Upper lobe of left lung (tissue), 6 donors: ENCODE results near the gene ZNF524. TPM values are rescaled to one million over a fixed set of nuclear protein-coding genes. Genes with fewer than 3 reads are reported as not detected.

Experiments used
- ATAC-seq, 2 donors: fragments of 200-7000 bp; cut with Tn5 transposase; one replicate each; pipeline ENCODE4 v1.9.1; 2022; ENCODE audit warnings: mild to moderate bottlenecking in 2 of 2, moderate library complexity in 2 of 2; ENCODE audit not compliant: low FRiP score in 2 of 2
- DNase-seq, 2 donors: peaks; one replicate each; pipeline ENCODE4 v3.0.0-alpha.2; 2019 to 2020
- H3K27ac ChIP-seq, 4 donors: fragments of 200-600 bp; sonication (generic); one replicate each; pipeline ENCODE4 v1.5.1; 2016 to 2019
- H3K27me3 ChIP-seq, 4 donors: fragments of 200-600 bp; sonication (generic); one replicate each; pipeline ENCODE4 v1.5.1; 2017 to 2019
- H3K36me3 ChIP-seq, 4 donors: fragments of 200-600 bp; sonication (generic); one replicate each; pipeline ENCODE4 v1.5.1; 2016 to 2019
- H3K4me1 ChIP-seq, 4 donors: fragments of 200-600 bp; sonication (generic); one replicate each; pipeline ENCODE4 v1.5.1; 2018 to 2019
- H3K4me3 ChIP-seq, 4 donors: fragments of 200-600 bp; sonication (generic); one replicate each; pipeline ENCODE4 v1.5.1; 2017 to 2019; ENCODE audit warnings: mild to moderate bottlenecking in 2 of 4, moderate library complexity in 1 of 4
- H3K9me3 ChIP-seq, 4 donors: fragments of 200-600 bp; sonication (generic); one replicate each; pipeline ENCODE4 v1.5.1; 2018 to 2019
- EP300 ChIP-seq, 4 donors: sonication (generic); formaldehyde crosslinking; IDR thresholded peaks; one replicate each; pipeline ENCODE4 v1.5.1; 2017; ENCODE audit warnings: antibody characterized with exemption in 4 of 4, control low read depth in 2 of 4
- POLR2A ChIP-seq, 4 donors: fragments of 450-650 bp; IDR thresholded peaks; one replicate each; pipeline ENCODE4 v1.5.1; 2016 to 2017; ENCODE audit warnings: antibody characterized with exemption in 4 of 4, mild to moderate bottlenecking in 2 of 4
- POLR2AphosphoS5 ChIP-seq, 2 donors: sonication (generic); formaldehyde crosslinking; IDR thresholded peaks; one replicate each; pipeline ENCODE4 v1.5.1; 2017; ENCODE audit warnings: antibody characterized with exemption in 2 of 2
- WGBS, 2 donors: methylation state at CpG; one replicate each; pipeline ENCODE4 v1.1.5; 2017 to 2018; 5-methylcytosine and 5-hydroxymethylcytosine counted together
- total RNA-seq, 6 donors: library from RNA; depleted of rRNA in 4 of 6; stranded (reverse); fragments of >200 nt in 4 of 6; gene quantifications; one replicate each; pipeline versions ENCODE4 v1.1.0 to v1.2.1, GENCODE V29; 2016 to 2021
- TF ChIP-seq, protein P1 (sequence below), 6 experiments: fragments of 450-650 bp in 4 of 6; fragments of 200-600 bp in 2 of 6; sonication (generic) in 2 of 6; IDR thresholded peaks; one replicate each; pipeline ENCODE4 v1.5.1; 2016 to 2019; ENCODE audit warnings: antibody characterized with exemption in 6 of 6
- donor health status: DM: no; HTN: no; CAD: no; lungs with moderate emphysema.
- donor health status: DM: no; HTN: yes; CAD: no; lungs with severe emphysema.

ZNF524 gene
- total RNA-seq, 6 donors from 2014 or later, result 19.9 to 58.7 (median 34.9) TPM

DNA sequence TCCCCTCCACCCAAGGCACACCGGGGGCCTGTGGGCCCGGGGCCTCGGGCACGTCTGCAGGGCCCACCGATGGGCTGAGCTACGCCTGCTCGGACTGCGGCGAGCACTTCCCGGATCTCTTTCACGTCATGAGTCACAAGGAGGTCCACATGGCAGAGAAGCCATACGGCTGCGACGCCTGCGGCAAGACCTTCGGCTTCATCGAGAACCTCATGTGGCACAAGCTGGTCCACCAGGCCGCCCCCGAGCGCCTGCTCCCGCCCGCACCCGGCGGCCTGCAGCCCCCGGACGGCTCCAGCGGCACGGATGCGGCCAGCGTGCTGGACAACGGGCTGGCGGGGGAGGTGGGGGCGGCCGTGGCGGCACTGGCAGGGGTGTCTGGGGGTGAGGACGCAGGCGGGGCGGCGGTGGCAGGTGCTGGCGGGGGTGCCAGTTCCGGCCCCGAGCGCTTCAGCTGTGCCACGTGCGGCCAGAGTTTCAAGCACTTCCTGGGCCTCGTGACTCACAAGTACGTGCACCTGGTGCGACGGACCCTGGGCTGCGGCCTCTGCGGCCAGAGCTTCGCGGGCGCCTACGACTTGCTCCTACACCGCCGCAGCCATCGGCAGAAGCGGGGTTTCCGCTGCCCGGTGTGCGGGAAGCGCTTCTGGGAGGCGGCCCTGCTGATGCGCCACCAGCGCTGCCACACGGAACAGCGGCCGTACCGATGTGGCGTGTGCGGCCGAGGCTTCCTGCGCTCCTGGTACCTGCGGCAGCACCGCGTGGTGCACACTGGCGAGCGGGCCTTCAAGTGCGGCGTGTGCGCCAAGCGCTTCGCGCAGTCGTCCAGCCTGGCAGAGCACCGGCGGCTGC lies 15.7 kb downstream of the ZNF524 start:
- H3K4me3 ChIP-seq, result no peak overlapping the region
- H3K27ac ChIP-seq, result no peak overlapping the region
- peak in 1 of 2 donors; percentile 83 for DNase-seq
- no peak for ATAC-seq
- H3K27me3 ChIP-seq, result no peaks in the 10 kb centered on the region
- 95 to 98% methylated on average over 47 to 66 of the region's 88 CpGs for WGBS, 2 donors
- H3K36me3 ChIP-seq, result peaks cover 14 to 49% (median 34%) of the 10 kb centered on the region in 4 donors
- TF ChIP-seq EP300 (IDR thresholded peaks at IDR 0.05), result no peak
- peaks cover 19 to 39% (median 28%) of the 10 kb centered on the region in 4 donors for H3K4me1 ChIP-seq
- H3K9me3 ChIP-seq, result no peaks in the 10 kb centered on the region

DNA sequence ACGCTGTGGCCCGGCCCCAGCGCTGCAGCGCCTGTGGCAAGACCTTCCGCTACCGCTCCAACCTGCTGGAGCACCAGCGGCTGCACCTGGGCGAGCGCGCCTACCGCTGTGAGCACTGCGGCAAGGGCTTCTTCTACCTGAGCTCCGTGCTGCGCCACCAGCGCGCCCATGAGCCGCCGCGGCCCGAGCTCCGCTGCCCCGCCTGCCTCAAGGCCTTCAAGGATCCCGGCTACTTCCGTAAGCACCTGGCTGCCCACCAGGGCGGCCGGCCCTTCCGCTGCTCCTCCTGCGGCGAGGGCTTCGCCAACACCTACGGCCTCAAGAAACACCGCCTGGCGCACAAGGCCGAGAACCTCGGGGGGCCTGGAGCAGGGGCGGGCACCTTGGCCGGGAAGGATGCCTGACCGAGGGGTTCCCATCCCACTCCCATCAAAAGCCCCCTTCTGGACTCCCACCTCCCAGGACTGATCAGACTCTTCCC lies 16.3 kb downstream of the ZNF524 start:
- H3K36me3 ChIP-seq, result peaks cover 14 to 52% (median 36%) of the 10 kb centered on the region in 4 donors
- no peak overlapping the region for H3K4me3 ChIP-seq
- WGBS, 2 donors, result 92 to 98% methylated on average over 32 to 35 of the region's 38 CpGs
- ATAC-seq (no peak), DNase-seq (peak in 1 of 2 donors; percentile 85)
- no peaks in the 10 kb centered on the region for H3K9me3 ChIP-seq
- no peak overlapping the region for H3K27ac ChIP-seq
- no peak for TF ChIP-seq EP300 (IDR thresholded peaks at IDR 0.05)
- TF ChIP-seq, protein P1, sequence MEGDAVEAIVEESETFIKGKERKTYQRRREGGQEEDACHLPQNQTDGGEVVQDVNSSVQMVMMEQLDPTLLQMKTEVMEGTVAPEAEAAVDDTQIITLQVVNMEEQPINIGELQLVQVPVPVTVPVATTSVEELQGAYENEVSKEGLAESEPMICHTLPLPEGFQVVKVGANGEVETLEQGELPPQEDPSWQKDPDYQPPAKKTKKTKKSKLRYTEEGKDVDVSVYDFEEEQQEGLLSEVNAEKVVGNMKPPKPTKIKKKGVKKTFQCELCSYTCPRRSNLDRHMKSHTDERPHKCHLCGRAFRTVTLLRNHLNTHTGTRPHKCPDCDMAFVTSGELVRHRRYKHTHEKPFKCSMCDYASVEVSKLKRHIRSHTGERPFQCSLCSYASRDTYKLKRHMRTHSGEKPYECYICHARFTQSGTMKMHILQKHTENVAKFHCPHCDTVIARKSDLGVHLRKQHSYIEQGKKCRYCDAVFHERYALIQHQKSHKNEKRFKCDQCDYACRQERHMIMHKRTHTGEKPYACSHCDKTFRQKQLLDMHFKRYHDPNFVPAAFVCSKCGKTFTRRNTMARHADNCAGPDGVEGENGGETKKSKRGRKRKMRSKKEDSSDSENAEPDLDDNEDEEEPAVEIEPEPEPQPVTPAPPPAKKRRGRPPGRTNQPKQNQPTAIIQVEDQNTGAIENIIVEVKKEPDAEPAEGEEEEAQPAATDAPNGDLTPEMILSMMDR (IDR thresholded peaks at IDR 0.05), result no peak
- no peak for TF ChIP-seq POLR2AphosphoS5 (IDR thresholded peaks at IDR 0.05)
- no peak for TF ChIP-seq POLR2A (IDR thresholded peaks at IDR 0.05)
- H3K4me1 ChIP-seq, result peaks cover 21 to 39% (median 27%) of the 10 kb centered on the region in 4 donors
- H3K27me3 ChIP-seq, result no peaks in the 10 kb centered on the region

DNA sequence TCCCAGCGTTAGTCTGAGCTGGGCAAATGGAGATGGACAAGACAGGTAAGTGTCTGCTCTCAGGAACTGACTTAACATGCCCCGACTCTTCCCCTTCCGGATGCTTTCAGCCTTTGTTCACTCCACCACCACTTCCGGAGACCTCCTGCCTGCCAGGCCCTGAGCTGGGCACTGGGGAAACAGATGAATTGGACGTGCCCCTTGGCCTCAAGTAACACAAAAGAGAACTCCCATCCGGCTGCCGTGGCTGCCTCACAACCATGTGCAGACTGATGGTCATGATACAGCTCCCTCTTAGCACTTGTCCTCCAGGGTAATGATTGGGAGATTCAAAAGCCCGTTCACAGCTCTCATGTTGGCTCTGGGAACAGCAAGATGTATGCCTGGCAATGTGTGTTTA lies 17.3 kb downstream of the ZNF524 start:
- Histone ChIP-seq H3K4me1 (peaks cover 15 to 30% (median 22%) of the 10 kb centered on the region in 4 donors), H3K36me3 (peaks cover 16 to 62% (median 39%) of the 10 kb centered on the region in 4 donors), H3K9me3 (no peaks in the 10 kb centered on the region), H3K4me3 (no peak overlapping the region), H3K27me3 (no peaks in the 10 kb centered on the region), H3K27ac (peak overlapping the region in 1 of 4 donors; percentile 64)
- WGBS, 2 donors, result 78 to 87% methylated on average over 6 to 8 of the region's 8 CpGs
- TF ChIP-seq EP300 (IDR thresholded peaks at IDR 0.05), result no peak
- TF ChIP-seq POLR2A (IDR thresholded peaks at IDR 0.05), result no peak
- TF ChIP-seq, protein P1 (IDR thresholded peaks at IDR 0.05), result no peak
- no peak for TF ChIP-seq POLR2AphosphoS5 (IDR thresholded peaks at IDR 0.05)
- ATAC-seq (no peak), DNase-seq (no peak)

DNA sequence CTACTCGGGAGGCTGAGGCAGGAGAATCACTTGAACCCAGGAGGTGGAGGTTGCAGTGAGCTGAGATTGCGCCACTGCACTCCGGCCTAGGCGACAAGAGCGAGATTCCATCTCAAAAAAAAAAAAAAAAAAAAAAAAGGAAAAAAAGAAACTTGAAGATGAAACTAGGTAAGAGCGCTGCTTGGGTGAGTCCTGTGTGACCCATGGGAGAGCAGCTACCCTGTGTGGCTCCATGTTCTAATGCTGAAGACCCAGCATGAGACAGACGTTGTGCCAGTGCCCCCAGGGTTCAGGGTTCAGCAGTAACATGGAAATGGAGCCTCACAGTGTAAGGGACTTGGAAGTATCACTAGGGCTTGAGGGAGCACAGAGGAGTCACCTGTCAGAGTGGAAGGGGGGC lies 18.3 kb downstream of the ZNF524 start:
- Histone ChIP-seq H3K36me3 (peaks cover 16 to 63% (median 37%) of the 10 kb centered on the region in 4 donors), H3K9me3 (no peaks in the 10 kb centered on the region), H3K27me3 (no peaks in the 10 kb centered on the region), H3K4me3 (no peak overlapping the region), H3K27ac (peak overlapping the region; percentile 45 to 64 (median 48)), H3K4me1 (peaks cover 15 to 28% (median 24%) of the 10 kb centered on the region in 4 donors)
- 77 to 82% methylated on average over 6 to 7 of the region's 7 CpGs for WGBS, 2 donors
- DNase-seq (no peak), ATAC-seq (no peak)
- TF ChIP-seq, protein P1 (IDR thresholded peaks at IDR 0.05), result no peak
- TF ChIP-seq POLR2AphosphoS5 (IDR thresholded peaks at IDR 0.05), result no peak
- TF ChIP-seq EP300 (IDR thresholded peaks at IDR 0.05), result no peak
- no peak for TF ChIP-seq POLR2A (IDR thresholded peaks at IDR 0.05)

DNA sequence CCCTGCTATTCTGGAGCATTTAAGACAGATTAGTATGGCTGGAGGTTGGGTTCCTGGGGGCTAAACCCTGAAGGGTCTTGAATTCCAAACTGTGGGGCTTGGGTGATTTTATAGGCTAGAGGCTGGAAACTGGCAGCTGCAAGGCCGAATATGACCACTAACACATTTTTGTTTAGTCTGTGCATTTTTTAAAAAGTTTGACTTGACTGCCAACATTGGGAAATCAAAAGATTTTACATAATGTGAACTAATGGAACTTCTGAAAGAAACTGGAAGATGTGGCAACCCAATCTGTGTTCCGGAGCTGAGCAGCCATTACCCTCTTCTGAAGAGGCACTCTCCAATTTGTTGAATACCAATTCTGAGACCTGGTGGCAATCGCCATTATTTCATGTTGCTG lies 19.2 kb downstream of the ZNF524 start:
- DNase-seq (no peak), ATAC-seq (no peak)
- H3K4me3 ChIP-seq, result no peak overlapping the region
- H3K9me3 ChIP-seq, result no peaks in the 10 kb centered on the region
- no peaks in the 10 kb centered on the region for H3K27me3 ChIP-seq
- peaks cover 16 to 55% (median 34%) of the 10 kb centered on the region in 4 donors for H3K36me3 ChIP-seq
- 43 to 56% methylated on average over 3 of the region's 3 CpGs for WGBS, 2 donors
- H3K4me1 ChIP-seq, result peaks cover 20 to 32% (median 26%) of the 10 kb centered on the region in 4 donors
- H3K27ac ChIP-seq, result peak overlapping the region; percentile 1 to 69 (median 54)
- TF ChIP-seq POLR2AphosphoS5 (IDR thresholded peaks at IDR 0.05) (peak in 1 of 2 donors; percentile 16), POLR2A (IDR thresholded peaks at IDR 0.05) (no peak), EP300 (IDR thresholded peaks at IDR 0.05) (no peak)
- TF ChIP-seq, protein P1 (IDR thresholded peaks at IDR 0.05), result peak in 2 of 6 experiments; percentile 10 to 13
